ENCODE results near the gene ZNF215.
A peak's percentile ranks its signal among the peaks of the same experiment; 100 is the strongest.

Gene ZNF215

DNA sequence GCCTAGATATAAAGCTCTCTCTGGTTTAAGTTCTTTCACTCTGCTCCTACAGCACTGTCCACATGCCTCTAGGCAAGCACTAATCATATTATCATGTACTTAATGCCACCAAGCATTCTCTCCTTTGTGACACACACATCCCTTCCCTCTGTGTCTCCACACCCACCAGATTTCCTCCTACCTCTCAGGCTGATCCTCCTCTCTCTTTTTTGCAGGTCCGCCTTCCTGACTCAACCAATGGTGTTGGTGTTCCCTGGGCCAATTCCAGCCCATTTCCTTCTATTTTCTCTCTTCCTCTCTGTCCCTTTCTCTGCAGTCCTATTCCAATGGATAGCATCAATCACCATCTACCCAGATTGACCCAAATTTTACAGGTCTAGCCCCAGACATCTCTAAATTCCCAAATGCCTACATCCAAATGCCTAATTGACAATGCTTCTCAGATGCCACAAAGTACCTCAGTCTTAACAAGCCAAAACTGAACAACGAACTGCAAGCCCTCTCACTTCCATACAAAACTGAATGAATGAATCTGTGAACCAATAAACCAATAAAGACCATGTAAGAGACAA, 504 bp upstream of the ZNF215 start:
- Histone ChIP-seq H3K27ac (no peak overlapping the region), H3K4me3 (ENCODE audit: low read depth in 1 of 2, low read length in 1 of 2) (peak overlapping the region in 1 of 2 experiments; percentile 60)
- TF ChIP-seq, protein P1, sequence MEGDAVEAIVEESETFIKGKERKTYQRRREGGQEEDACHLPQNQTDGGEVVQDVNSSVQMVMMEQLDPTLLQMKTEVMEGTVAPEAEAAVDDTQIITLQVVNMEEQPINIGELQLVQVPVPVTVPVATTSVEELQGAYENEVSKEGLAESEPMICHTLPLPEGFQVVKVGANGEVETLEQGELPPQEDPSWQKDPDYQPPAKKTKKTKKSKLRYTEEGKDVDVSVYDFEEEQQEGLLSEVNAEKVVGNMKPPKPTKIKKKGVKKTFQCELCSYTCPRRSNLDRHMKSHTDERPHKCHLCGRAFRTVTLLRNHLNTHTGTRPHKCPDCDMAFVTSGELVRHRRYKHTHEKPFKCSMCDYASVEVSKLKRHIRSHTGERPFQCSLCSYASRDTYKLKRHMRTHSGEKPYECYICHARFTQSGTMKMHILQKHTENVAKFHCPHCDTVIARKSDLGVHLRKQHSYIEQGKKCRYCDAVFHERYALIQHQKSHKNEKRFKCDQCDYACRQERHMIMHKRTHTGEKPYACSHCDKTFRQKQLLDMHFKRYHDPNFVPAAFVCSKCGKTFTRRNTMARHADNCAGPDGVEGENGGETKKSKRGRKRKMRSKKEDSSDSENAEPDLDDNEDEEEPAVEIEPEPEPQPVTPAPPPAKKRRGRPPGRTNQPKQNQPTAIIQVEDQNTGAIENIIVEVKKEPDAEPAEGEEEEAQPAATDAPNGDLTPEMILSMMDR (IDR thresholded peaks at IDR 0.05) = no peak

DNA sequence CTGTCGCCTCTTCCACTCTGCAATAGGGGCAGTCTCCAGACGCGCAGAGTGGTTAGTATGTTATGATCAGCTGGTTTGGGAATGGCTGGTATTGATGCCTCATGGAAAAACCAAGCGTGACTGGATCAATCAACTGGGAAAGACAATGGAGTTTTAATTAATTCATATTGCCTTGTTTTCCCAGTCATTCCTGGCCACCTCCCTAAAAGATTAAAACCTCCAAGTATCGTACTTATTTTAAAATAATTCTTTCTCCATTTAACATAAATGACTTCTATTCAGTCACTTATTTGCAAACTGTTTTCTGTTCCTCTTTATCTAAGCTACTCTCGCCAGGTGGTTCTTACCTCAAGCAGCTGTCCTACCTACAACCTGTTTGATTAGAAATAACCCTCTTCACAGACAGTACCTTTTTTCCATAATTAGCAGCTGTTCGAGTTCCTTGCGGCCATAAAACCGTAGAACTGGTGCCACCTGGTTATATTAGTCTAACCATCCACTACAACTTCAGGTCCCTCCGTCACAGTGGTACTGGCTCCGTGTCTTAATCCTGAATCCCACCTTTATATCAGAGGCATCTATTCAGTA, 898 bp downstream of the ZNF215 start:
- Histone ChIP-seq H3K9me3 (no peaks in the 10 kb centered on the region), H3K4me1 (ENCODE audit: control insufficient read depth in 1 of 2, insufficient read depth in 1 of 2, low read depth in 1 of 2, low read length in 1 of 2) (peaks cover 0 to 13% of the 10 kb centered on the region in 2 experiments), H3K27ac (no peak overlapping the region), H3K36me3 (no peaks in the 10 kb centered on the region), H3K27me3 (peaks cover 36% of the 10 kb centered on the region), H3K4me3 (ENCODE audit: low read depth in 1 of 2, low read length in 1 of 2) (peak overlapping the region; percentile 31 to 60)
- TF ChIP-seq, protein P1 (IDR thresholded peaks at IDR 0.05) = no peak

More for the DNA sequence above, 504 bp upstream of the ZNF215 start:
- Histone ChIP-seq H3K9me3 (no peaks in the 10 kb centered on the region), H3K27me3 (peaks cover 36% of the 10 kb centered on the region), H3K4me1 (ENCODE audit: control insufficient read depth in 1 of 2, insufficient read depth in 1 of 2, low read depth in 1 of 2, low read length in 1 of 2) (peaks cover 0 to 13% of the 10 kb centered on the region in 2 experiments), H3K36me3 (no peaks in the 10 kb centered on the region)

DNA sequence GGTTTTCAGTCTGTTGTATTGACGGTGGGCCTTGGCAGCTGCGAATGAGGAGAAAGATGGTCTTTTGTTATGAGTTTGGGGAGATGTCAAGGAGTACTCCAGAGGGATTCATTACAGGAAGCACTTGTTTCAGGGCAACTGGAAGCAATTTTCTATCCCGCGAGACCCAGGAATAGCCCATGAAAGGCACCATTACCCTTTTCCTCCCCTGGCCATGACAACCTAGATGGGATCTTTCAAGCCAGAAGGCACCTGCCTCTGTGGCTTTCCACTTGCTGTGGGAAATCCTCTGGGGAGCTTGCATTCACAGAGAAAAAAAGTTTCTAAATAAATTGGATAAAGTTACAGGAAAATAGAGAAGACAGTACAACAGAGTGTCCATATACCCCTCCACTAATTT, 2.7 kb downstream of the ZNF215 start:
- TF ChIP-seq, protein P1 (IDR thresholded peaks at IDR 0.05) = no peak
- peaks cover 0 to 13% of the 10 kb centered on the region in 2 experiments for H3K4me1 ChIP-seq (ENCODE audit: control insufficient read depth in 1 of 2, insufficient read depth in 1 of 2, low read depth in 1 of 2, low read length in 1 of 2)
- peaks cover 36% of the 10 kb centered on the region for H3K27me3 ChIP-seq
- no peak overlapping the region for H3K27ac ChIP-seq
- H3K4me3 ChIP-seq (ENCODE audit: low read depth in 1 of 2, low read length in 1 of 2) = no peak overlapping the region
- H3K9me3 ChIP-seq = no peaks in the 10 kb centered on the region
- H3K36me3 ChIP-seq = no peaks in the 10 kb centered on the region

DNA sequence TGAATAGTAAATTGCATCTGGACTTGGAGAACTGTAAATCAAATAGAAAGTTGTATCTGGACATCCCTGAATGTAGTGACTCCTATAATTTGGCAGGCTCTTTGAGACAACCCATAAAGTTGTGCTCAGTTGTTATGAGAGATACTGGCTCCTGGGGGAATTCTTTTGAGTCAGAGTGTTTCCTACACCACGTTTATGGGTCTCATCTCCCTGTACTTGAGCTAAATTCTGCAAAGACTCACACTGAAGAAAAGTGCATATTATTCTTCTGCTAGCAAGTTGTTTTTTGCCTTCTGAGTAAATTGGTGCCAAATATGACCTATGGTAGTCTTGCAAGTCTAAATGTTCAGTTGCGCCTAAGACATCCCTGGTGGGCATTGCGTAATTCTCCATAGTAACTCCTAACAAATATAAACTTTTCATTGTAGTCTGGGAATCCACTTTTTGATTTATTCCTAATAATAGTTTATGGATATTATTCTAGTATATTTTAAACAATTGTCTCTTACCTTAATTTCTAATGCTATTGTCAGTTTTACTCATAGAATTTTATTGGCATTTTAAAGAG, 5.0 kb downstream of the ZNF215 start:
- Histone ChIP-seq H3K4me3 (ENCODE audit: low read depth in 1 of 2, low read length in 1 of 2) (no peak overlapping the region), H3K27ac (no peak overlapping the region), H3K36me3 (no peaks in the 10 kb centered on the region), H3K4me1 (ENCODE audit: control insufficient read depth in 1 of 2, insufficient read depth in 1 of 2, low read depth in 1 of 2, low read length in 1 of 2) (peaks cover 0 to 13% of the 10 kb centered on the region in 2 experiments), H3K9me3 (no peaks in the 10 kb centered on the region), H3K27me3 (peaks cover 19% of the 10 kb centered on the region)
- TF ChIP-seq, protein P1 (IDR thresholded peaks at IDR 0.05) = no peak

DNA sequence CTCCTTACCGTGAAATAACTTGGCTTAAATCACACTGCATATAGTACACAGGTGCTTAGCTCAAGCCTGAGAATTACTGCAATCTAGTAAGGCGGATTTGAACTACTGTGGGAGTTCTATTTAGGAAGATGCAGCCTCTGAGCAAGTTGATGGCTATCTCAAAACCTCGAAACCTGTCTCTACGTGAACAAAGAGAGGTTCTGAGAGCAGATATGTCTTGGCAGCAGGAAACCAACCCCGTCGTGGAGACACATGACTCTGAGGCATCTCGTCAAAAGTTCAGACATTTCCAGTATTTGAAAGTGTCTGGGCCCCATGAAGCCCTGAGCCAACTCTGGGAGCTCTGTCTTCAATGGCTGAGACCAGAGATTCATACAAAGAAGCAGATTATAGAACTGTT, 5.9 kb downstream of the ZNF215 start:
- Histone ChIP-seq H3K36me3 (no peaks in the 10 kb centered on the region), H3K27me3 (peaks cover 10% of the 10 kb centered on the region), H3K27ac (no peak overlapping the region), H3K4me3 (ENCODE audit: low read depth in 1 of 2, low read length in 1 of 2) (no peak overlapping the region), H3K4me1 (ENCODE audit: control insufficient read depth in 1 of 2, insufficient read depth in 1 of 2, low read depth in 1 of 2, low read length in 1 of 2) (peaks cover 0 to 5% of the 10 kb centered on the region in 2 experiments), H3K9me3 (no peaks in the 10 kb centered on the region)
- TF ChIP-seq, protein P1 (IDR thresholded peaks at IDR 0.05) = no peak

All from neutrophil (primary cell).